Stimulated activated CD8-positive, alpha-beta memory T cell treated with anti-CD3 and anti-CD28 coated beads, Interleukin-7, amount 100 ng/mL, for 4 hours (primary cell): ENCODE measurements around the gene ZNF154.

Experiments
- DNase-seq, 2 donors: peaks; one replicate each; pipeline ENCODE4 v3.0.0-alpha.2; 2020; ENCODE audit warnings: low read depth in 2 of 2

Gene ZNF154

DNA sequence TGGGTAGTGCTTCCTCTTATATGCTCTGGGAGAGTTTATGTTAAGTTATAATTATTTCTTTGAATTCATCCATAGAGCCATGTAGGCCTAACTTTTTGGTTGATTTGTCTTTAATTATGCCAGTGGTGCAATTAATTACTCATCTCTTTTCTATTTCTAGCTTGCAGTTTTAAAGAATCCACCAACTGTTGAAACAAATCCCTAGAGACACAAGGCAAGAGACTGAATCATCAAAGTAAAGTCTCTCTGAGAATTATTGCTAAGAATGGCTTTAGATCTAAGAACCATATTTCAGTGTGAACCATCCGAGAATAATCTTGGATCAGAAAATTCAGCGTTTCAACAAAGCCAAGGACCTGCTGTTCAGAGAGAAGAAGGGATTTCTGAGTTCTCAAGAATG is 33.1 kb downstream of the ZNF154 start:
- no peak for DNase-seq

DNA sequence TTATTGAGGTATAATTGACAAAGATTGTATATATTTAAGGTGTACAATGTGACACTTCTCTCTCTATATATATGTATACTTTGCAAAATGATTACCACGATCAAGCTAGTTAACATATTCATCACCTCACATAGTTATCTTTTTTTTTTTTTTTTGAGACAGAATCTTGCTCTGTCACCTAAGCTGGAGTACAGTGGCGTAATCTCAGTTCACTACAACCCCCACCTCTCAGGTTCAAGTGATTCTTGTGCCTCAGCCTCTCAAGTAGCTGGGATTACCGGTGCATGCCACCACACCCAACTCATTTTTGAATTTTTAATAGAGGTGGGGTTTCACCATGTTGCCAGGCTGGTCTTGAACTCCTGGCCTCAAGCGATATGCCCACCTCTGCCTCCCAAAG is 36.5 kb downstream of the ZNF154 start:
- no peak for DNase-seq

DNA sequence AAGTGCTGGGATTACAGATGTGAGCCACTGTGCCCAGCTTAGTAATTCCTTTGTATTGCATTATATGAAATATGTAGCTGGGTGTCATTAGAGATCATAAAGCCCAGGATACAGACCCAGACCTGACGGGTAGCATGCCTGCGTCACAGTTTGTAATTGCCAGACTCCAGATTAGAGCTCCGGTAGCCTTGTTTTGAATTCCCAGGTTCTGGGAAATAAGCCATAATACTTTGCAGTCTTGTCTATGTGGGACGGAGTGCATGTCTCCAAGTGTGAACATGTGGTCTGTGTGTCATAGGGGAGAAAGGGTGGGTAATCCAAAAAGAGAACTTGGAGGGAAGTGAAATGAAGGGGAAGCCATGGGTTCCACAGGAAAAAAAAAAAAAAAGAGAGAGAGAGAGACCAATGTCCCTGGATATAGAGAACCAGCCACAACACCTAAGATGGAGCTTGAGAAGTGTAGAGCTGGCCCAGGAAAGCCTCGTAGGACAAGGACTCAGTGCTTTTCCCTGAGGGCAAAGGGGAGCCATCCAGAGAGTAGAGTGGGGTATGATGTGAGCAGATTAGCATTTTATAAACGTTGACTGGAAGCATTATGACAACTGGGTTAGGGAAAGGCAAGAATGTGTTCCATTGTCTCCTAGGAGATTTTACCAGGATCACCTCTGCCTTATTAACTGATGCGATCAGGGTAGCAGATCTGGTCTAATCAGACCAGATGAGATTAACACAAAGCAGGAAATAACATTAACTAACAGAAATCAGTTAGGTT is 37.7 kb downstream of the ZNF154 start:
- no peak for DNase-seq

GRCh38 chr19:57668635-57669034 is 40.4 kb downstream of the ZNF154 start, which contains the start of gene ZSCAN4:
TSS of gene ZSCAN4 (plus strand) at chr19:57668935. CDS start at chr19:57676146, 7,211 bp downstream.
- DNase-seq = no peak

- no peak for DNase-seq
Measured at GRCh38 chr19:57667228-57667627, 41.8 kb downstream of the ZNF154 start.

GRCh38 chr19:57665261-57665806 is 43.7 kb downstream of the ZNF154 start:
- no peak for DNase-seq

GRCh38 chr19:57664269-57665127 is 44.5 kb downstream of the ZNF154 start:
- DNase-seq = no peak

DNA sequence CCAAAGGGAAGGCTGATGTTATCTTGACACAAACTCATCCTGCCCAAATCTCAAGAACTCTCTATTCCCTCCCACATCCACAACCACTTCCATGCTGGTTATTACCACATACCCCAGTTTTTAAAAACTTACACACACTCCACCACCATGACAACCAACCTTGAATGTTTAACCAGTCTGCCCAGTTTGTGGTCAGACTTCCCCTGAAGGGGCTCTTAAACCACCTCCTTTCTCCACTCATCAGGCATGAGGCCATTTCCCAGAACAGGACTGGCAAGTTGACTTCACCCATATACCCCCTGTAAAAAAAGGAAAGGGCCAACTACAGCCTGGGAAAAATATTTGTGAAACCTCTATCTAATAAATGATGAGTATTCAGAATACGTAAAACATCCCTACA is 52.7 kb downstream of the ZNF154 start:
- DNase-seq = no peak

DNA sequence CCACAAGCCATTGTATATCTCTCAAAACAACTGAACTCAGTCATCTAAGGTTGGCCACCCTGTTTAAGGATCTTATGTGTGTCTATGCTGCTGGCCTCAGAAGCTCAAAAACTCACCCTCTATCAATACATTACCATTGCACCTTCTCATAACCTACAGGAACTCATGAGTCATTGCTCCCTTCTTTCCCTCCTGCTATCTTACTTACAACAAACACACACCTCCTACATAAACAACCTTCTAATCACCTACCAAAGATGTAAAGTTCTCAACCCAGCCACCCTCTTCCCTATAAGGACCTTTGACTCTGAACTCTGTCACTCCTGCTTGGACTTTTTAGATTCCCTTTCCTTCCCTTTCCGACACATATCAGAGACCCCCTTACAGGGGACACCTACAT is 53.6 kb downstream of the ZNF154 start:
- DNase-seq = no peak

- DNase-seq = no peak
Measured at GRCh38 chr19:57653689-57654088, 55.3 kb downstream of the ZNF154 start.

DNA sequence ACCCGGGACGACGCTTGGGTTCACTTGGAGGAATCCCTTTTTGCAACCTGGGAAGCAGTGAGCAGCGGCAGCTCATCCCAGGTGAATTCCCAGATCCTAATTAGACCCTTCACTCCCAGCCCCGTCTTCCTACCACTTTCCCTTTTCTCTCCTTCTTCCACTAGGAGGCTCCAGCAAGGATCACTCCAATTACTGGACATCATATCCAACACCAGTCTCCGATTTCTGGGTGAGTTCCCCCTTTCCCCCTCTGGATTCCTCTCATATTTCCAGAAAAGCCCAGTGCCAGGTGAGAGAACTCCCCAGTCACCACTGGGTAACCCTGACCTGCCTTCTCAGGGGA is 57.4 kb downstream of the ZNF154 start:
- no peak for DNase-seq

DNA sequence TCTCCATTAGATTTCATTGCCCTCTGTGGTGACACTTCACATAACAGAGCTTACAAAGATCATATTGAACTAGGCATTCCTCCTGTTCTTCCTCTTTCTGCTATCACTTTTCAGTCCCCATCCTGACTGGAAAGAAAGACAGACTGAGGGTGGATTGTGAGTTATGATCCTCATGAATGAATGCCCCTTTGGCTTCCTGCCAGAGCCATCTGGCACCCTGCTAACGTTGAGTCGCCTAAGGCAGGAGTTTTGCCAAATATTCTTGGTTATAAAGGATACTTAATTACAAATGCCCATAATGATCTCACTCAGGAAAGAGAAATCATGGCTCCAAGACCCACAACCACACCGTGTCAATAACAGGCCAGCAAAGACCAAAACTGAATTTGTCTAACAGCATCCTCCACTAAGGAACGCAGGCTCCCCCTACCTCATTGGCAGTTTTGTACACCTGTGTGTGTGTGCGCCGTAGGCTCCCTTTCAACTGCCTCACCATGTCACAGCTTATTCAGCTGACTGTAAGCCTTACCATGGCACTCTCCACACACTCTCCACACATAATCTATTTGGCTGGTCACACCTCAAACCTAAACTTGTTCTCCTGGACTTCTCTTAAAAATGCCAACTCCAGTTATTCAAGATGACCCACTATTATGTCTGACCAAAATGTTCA is 60.5 kb downstream of the ZNF154 start:
- no peak for DNase-seq
